Islet of Langerhans (tissue), 1 donor: ENCODE results near the gene RHD.
"Not testable (repeated sequence)": the region's sequence is repeated elsewhere in the genome, so short reads cannot be mapped to it uniquely, and the experiment has no call there.

ENCODE experiments used
- FAIRE-seq: peaks from one replicate; lab custom pipeline; 2011; peaks lifted over from hg19 to GRCh38; lab: Jason Lieb, UNC

RHD gene

DNA sequence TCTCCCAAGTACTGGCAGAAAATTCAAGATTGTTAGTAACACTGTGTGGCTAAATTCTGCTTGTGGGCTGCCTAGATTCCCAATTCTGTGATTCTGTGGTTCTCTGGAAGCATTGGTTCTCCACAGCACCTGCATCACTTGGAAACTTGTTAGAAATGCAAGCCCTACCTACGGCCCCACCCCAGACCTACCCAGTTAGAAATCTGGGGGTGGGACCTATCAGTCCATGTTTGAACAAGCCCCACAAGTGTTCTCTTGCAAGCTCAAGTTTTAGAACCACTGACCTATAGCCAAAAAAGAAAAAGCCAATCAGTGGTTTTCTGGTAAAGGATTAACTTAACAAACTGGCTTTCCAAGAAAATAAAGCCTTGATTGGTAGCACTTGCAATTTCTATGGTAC is 35.9 kb downstream of the RHD start:
- FAIRE-seq = not testable (repeated sequence)

GRCh38 chr1:25309085-25309484 is 36.8 kb downstream of the RHD start:
- FAIRE-seq = not testable (repeated sequence)

DNA sequence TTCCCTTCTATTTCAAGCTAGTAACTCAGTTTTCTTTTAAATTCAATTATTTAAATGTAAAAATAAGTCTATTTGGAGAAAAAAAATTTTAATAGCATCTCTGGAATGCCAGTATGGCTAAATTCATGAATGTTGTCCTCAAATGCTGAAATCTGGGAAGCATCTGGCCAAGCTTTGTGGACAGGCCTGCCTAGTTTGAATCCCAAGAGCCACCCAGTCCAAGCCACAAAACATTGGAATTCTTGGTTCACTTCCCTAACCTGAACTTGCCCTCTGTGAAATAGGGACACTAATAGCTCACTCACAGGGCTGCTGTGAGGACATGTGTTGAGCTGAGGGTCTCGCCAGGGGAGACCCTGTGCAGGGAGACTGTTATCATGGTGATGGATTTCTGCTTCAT is 37.2 kb downstream of the RHD start:
- not testable (repeated sequence) for FAIRE-seq

DNA sequence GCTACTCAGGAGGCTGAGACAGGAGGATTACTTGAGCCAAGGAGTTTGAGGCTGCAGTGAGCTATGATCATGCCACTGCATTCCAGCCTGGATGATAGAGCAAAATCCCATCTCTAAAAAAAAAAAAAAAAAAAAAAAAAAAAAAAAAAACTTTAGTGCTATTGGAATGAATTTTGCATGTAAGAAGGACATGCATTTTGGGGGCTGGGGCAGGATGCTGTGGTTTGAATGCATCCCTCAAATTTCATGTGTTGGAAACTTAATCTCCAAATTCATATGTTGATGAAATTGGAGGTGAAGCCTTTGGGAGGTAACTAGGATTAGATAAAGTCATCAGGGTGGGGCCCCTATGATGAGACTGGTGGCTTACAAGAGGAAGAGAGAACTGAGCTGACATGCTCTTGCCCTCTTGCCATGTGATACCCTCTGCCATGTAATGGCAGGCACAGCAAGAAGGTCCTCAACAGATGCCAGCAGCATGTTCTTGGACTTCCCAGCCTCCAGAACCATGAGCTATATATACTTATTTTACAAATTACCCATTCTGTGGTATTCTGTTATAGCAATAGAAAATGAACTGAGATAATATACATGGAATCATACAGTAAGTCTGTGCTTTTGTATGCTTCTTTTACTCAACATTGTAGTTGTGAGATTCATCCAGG is 40.6 kb downstream of the RHD start:
- not testable (repeated sequence) for FAIRE-seq

DNA sequence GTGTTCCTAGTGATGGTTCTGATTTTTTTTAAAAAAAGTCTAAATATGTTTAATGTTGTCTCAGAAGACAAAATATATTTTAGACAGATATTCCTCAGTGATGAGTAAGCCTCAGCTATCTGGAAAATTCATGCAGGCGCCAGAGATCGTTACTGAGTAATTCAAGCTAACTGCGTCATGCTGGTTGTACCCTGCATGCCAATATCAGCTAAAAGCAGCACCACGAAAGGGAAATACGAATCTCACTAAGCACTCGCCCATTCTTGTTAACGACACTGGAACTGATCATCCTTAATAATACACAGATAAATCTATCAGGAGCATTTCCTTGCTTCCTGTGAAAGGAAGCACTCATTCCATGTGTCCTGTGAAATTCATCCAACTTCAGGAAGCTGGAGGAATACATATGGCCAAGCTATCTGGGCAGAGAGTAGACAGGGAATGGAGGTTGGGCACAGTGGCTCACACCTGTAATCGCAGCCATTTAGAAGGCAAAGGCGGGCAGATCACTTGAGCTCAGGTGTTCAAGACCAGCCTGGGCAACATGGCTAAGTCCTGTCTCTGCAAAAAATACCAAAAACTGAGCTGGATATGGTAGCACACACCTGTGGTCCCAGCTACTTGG is 48.1 kb downstream of the RHD start:
- FAIRE-seq = not testable (repeated sequence)

GRCh38 chr1:25322127-25322526 is 49.8 kb downstream of the RHD start:
- not testable (repeated sequence) for FAIRE-seq

DNA sequence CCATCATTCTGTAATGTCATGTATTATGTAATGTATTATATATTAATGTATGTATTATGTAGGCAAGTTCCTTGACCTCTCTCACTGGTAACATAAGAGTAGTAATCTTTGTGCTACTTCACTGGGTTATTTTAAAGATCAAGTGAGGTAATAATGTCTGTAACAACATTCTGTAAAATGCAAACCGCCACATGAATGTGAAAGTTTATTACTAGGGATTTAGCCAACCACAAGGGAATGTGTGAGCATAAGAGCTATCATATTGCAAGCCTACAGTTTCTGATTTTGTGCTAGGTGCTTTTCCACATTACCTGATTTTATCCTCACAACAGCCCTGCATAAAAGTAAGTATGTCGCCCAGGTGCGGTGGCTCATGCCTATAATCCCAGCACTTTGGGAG is 52.1 kb downstream of the RHD start:
- FAIRE-seq = not testable (repeated sequence)

DNA sequence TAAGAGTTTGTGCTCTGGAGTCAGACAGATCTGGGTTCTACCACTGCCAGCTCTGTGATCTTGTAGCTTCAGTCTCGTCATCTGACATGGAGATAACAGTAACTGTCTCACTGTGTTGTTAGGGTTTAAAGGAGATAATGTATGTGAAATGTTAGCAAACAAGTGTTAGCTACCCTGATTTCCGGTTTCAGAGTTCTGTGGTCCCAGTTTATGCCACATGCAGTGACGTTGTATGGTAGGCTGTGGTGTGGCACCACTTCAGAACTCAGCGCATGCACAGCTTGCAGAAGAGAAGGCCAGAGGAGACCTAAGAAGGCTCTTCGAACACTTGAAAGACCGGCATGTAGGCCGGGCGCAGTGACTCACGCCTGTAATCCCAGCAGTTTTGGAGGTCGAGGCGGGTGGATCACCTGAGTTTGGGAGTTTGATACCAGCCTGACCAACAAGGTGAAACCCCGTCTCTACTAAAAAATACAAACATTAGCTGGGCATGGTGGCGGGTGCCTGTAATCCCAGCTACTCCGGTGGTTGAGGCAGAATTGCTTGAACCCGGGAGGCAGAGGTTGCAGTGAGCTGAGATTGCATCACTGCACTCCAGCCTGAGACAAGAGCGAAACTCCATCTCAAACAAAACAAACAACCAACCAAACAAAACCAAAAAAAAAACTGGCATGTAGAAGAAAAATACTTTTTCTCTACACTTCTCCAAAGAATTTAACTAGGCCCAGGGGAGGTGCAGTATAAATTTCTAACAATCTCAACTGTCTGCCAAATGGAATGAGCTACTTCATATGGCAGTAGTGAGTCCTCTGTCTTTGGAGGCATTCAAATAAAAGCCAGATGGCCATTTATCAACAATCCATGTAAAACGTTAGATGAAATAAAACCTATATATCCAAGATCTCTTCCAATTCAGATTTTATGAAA is 55.8 kb downstream of the RHD start:
- not testable (repeated sequence) for FAIRE-seq

- not testable (repeated sequence) for FAIRE-seq
Measured at GRCh38 chr1:25328791-25329185, 56.5 kb downstream of the RHD start.

DNA sequence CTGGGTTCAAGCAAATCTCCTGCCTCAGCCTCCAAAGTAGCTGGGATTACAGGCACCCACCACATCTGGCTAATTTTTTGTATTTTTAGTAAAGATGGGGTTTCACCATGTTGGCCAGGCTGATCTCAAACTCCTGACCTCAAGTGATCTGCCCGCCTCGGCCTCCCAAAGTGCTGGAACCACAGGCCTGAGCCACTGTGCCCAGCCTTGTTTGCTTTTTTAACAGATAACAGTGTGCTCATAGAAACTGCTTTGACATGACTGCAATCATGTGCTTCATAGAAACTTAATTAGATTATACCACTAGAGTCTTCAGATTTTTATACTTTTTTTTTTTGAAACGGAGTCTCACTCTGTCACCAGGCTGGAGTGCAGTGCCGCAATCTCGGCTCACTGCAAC is 57.0 kb downstream of the RHD start:
- FAIRE-seq = not testable (repeated sequence)

- FAIRE-seq = not testable (repeated sequence)
Measured at GRCh38 chr1:25329950-25330349, 57.6 kb downstream of the RHD start.

GRCh38 chr1:25336922-25337354 is 64.6 kb downstream of the RHD start:
- FAIRE-seq = not testable (repeated sequence)

DNA sequence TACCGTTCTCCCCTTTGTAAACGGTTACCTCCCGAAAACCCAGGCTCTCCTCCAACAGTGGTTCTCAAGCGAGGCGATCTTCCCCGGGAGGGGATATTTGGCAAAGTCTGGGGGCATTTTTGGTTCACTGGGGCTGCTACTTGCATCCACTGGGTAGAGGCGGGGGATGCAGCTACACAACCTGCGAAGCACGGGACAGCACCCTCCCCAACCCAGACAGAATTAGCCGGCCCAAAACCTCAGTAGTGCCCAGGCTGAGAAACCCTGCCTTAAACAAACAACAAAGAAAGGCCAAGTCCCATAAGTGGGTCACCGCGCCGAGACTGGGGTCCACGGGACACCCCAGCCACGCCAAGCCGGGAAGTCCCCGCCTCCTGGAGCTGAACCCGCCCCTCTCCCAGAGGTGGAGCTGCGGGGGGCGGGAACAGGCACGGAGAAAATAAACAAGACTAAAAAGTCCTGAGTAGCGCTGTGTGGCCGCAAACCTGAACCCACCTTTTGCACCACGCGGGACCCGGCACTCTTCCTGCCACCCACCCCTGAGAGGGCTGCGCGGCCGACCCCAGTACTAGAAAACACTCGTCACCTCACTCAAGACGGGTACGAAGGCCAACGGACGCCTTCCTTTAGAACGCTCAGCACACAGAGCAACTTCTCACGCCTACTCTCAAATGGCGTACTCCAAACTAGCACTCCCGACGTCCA is 65.3 kb downstream of the RHD start:
- FAIRE-seq = not testable (repeated sequence)

- no peak for FAIRE-seq
Measured at GRCh38 chr1:25338188-25338981, 66.1 kb downstream of the RHD start, which contains the start of gene TMEM50A. TSS of gene TMEM50A (plus strand) at chr1:25338334. CDS start at chr1:25340487, 2,153 bp downstream.

DNA sequence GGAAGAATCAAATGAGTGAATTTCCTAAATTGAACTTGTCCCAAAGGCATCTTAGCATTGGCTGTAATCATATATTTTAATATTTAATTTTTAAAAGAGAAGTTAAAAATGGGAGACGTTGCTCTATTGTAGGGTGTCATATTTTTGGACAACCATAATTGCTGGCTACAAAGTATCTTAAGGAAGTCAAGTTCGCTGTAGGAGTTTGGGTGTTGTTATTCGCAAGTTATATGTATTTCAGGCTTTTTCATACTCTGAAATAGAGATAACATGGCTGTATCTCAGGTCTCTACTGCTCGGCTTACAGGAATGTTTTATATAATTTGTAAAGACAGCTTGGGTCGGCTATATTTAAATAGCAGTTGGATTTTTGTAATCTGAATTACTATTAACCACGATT is 66.7 kb downstream of the RHD start:
- no peak for FAIRE-seq

DNA sequence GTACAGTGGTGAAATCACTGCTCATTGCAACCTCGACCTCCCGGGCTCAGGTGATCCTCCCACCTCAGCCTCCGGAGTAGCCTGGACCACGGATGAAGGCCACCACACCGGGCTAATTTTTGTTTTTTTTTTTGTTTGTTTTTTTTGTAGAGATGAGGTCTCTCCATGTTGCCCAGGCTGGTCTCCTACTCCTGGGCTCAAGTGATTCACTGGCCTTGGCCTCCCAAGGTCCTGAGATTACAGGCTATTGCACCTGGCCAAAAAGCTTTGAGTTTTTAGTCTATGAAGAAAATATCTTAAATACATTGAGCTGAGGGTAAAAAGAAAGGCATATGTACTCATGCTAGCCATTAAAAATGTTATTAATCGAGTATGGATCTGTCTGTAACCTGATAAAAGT is 69.4 kb downstream of the RHD start:
- FAIRE-seq = no peak

DNA sequence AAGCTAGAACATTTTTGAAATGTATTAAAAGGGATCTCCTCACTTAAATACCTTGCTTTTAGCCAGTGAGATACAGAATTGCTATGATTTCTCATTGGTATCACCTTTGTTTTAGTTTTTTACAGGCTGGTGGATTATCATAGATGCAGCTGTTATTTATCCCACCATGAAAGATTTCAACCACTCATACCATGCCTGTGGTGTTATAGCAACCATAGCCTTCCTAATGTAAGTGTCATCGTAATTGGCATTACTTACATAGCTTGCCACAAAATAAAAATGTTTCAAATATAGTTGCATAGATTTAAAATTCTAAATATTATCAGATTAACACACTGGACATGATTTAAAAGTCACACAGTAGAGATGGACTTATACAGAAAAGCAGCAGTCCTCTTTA is 70.5 kb downstream of the RHD start:
- FAIRE-seq = no peak

- no peak for FAIRE-seq
Measured at GRCh38 chr1:25343872-25344271, 71.6 kb downstream of the RHD start.

DNA sequence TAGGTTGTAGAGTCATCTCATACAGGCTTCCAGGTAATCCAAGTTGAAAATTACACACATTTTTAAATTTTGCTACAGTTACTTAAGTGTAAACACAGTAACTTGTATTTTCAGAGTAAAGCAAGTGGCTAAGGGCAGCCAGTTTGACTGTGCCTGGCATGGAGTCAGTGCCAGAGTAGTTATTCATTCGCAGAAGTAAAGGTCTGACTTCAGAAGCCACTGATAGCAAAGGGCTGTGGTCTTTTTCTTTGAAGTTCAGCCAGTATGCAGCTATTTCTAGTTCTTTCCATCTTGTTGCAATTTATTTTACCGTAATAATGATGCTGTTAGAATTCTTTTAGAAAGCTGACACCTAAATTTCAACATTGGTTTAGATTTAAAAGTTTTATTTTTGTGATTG is 75.2 kb downstream of the RHD start:
- FAIRE-seq = no peak

DNA sequence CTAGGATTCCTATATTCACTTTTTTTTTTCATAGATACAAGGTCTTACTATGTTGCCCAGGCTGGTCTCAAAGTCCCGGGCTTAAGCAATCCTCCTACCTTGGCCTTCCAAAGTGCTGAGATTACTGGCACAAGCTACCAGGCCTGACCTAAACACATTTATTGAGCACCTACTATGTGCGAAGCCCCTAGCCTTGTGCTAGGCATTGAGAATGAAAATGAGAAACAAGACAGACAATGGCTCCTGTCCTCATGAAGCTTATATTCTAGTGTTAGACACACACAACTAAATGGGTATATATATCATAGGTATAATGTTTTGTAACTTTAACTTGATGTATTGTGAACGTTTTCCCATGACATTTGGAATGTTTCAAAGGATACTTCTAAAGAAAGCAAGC is 77.3 kb downstream of the RHD start:
- no peak for FAIRE-seq

- no peak for FAIRE-seq
Measured at GRCh38 chr1:25355841-25356395, 83.6 kb downstream of the RHD start.
